ENCODE results near the gene AP2A1. TPM values are rescaled to one million over a fixed set of nuclear protein-coding genes. Genes with fewer than 3 reads are reported as not detected.

AP2A1 gene
- total and polyA plus RNA-seq, 2 experiments from 2014 or later: 64.9 to 124 TPM

- Histone ChIP-seq H3F3A (ENCODE audit: insufficient read depth) (peaks cover 9% of the 10 kb centered on the region; the same call in 1 of the 2 replicates), H4K20me1 (ENCODE audit: insufficient read depth) (no peaks in the 10 kb centered on the region), H3K36me3 (ENCODE audit: low read depth) (no peaks in the 10 kb centered on the region), H3K9ac (no peak overlapping the region), H3K79me2 (ENCODE audit: insufficient read depth) (no peaks in the 10 kb centered on the region), H3K27ac (no peak overlapping the region), H2AFZ (no peak overlapping the region), H3K4me3 (no peak overlapping the region), H3K27me3 (replicated peaks; ENCODE audit: insufficient read depth) (no peaks in the 10 kb centered on the region), H3K4me1 (ENCODE audit: insufficient read depth) (peaks cover 7% of the 10 kb centered on the region; the same call in 1 of the 2 replicates), H3K4me2 (ENCODE audit: unreplicated experiment) (no peak overlapping the region), H3K9me3 (ENCODE audit: low read depth) (no peaks in the 10 kb centered on the region), H3K9me2 (ENCODE audit: insufficient read depth) (no peaks in the 10 kb centered on the region)
- in situ Hi-C loops (cut with MboI): no loop called here
- no peak for TF ChIP-seq EZH2phosphoT487 (IDR thresholded peaks at IDR 0.05; ENCODE audit: insufficient read depth, low read depth)
- TF ChIP-seq EZH2 (IDR thresholded peaks at IDR 0.05; ENCODE audit: insufficient read depth, poor library complexity, severe bottlenecking): no peak
- 68 to 69% methylated on average over 6 of the region's 6 CpGs for WGBS, 2 experiments (ENCODE audit: low coverage in 1 of 2, low lambda C conversion rate in 2 of 2, missing lambda C conversion rate in 2 of 2)
- peak; percentile 57 for DNase-seq
Measured at GRCh38 chr19:49749055-49749716, 17.6 kb upstream of the AP2A1 start.

DNA sequence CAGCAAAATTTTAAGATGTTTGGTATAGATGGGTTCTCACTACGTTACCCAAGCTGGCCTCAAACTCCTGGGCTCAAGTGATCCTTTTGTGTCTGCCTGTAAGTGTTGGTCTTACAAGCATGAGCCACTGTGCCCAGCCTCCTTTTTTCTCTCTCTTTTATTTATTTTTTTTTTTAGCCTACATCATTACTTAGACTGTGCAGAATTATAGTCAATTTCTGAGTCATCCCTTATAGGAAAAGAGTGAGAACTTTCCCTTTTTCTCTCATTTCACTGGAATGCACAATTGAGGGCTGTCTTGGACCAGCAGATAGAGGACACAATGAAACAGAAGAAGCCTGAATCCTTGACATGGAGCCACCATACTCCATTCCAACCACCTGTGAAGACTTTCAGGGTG lies 17.0 kb upstream of the AP2A1 start:
- WGBS, 2 experiments (ENCODE audit: low coverage in 1 of 2, low lambda C conversion rate in 2 of 2, missing lambda C conversion rate in 2 of 2): 0 to 9% methylated on average over 1 of the region's 1 CpG
- no peaks in the 10 kb centered on the region for H3K9me2 ChIP-seq (ENCODE audit: insufficient read depth)

GRCh38 chr19:49752701-49753100 lies 14.1 kb upstream of the AP2A1 start:
- no peaks in the 10 kb centered on the region for H4K20me1 ChIP-seq (ENCODE audit: insufficient read depth)
- no peaks in the 10 kb centered on the region for H3K36me3 ChIP-seq (ENCODE audit: low read depth)
- H3K4me3 ChIP-seq: no peak overlapping the region
- DNase-seq: no peak
- H3K79me2 ChIP-seq (ENCODE audit: insufficient read depth): no peaks in the 10 kb centered on the region
- H3F3A ChIP-seq (ENCODE audit: insufficient read depth): peaks cover 27% of the 10 kb centered on the region
- H3K4me2 ChIP-seq (ENCODE audit: unreplicated experiment): no peak overlapping the region
- no peak overlapping the region for H2AFZ ChIP-seq
- no peaks in the 10 kb centered on the region for H3K9me2 ChIP-seq (ENCODE audit: insufficient read depth)
- 39 to 50% methylated on average over 1 of the region's 1 CpG for WGBS, 2 experiments (ENCODE audit: low coverage in 1 of 2, low lambda C conversion rate in 2 of 2, missing lambda C conversion rate in 2 of 2)
- H3K9me3 ChIP-seq (ENCODE audit: low read depth): no peaks in the 10 kb centered on the region
- H3K4me1 ChIP-seq (ENCODE audit: insufficient read depth): peaks cover 20% of the 10 kb centered on the region
- H3K27ac ChIP-seq: no peak overlapping the region
- in situ Hi-C loops (cut with MboI): no loop called here
- H3K9ac ChIP-seq: no peak overlapping the region
- no peaks in the 10 kb centered on the region for H3K27me3 ChIP-seq (replicated peaks; ENCODE audit: insufficient read depth)
- TF ChIP-seq EZH2 (IDR thresholded peaks at IDR 0.05; ENCODE audit: insufficient read depth, poor library complexity, severe bottlenecking) (no peak), EZH2phosphoT487 (IDR thresholded peaks at IDR 0.05; ENCODE audit: insufficient read depth, low read depth) (no peak)

More for the DNA sequence above, 17.0 kb upstream of the AP2A1 start:
- Histone ChIP-seq H3K9me3 (ENCODE audit: low read depth) (no peaks in the 10 kb centered on the region), H3K4me1 (ENCODE audit: insufficient read depth) (peaks cover 7% of the 10 kb centered on the region; the same call in 1 of the 2 replicates), H3K4me2 (ENCODE audit: unreplicated experiment) (no peak overlapping the region), H3F3A (ENCODE audit: insufficient read depth) (peaks cover 9% of the 10 kb centered on the region; the same call in 1 of the 2 replicates), H3K27ac (no peak overlapping the region), H3K79me2 (ENCODE audit: insufficient read depth) (no peaks in the 10 kb centered on the region), H3K36me3 (ENCODE audit: low read depth) (no peaks in the 10 kb centered on the region), H3K9ac (no peak overlapping the region), H3K27me3 (replicated peaks; ENCODE audit: insufficient read depth) (no peaks in the 10 kb centered on the region), H2AFZ (no peak overlapping the region), H3K4me3 (no peak overlapping the region), H4K20me1 (ENCODE audit: insufficient read depth) (no peaks in the 10 kb centered on the region)
- peak; percentile 59 for DNase-seq
- no peak for TF ChIP-seq EZH2 (IDR thresholded peaks at IDR 0.05; ENCODE audit: insufficient read depth, poor library complexity, severe bottlenecking)
- TF ChIP-seq EZH2phosphoT487 (IDR thresholded peaks at IDR 0.05; ENCODE audit: insufficient read depth, low read depth): no peak
- in situ Hi-C loops (cut with MboI): no loop called here

DNA sequence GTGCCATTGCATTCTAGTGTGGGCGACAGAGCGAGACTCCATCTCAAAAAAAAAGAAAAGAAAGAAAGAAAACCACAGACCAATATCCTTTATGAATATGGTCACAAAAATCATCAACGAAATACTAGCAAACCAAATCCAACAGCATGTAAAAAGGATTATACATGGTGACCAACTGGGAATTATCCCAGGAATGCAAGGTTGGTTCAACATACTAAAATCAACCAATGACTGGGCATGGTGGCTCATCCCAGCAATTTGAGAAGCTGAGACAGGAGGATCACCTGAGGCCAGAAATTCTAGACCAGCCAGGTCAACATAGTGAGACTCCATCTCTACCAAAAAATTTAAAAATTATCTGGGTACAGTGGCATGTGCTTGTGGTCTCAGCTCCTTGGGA lies 10.8 kb upstream of the AP2A1 start:
- no peak overlapping the region for H3K9ac ChIP-seq
- DNase-seq: no peak
- H3K36me3 ChIP-seq (ENCODE audit: low read depth): no peaks in the 10 kb centered on the region
- no peak overlapping the region for H3K4me3 ChIP-seq
- TF ChIP-seq EZH2phosphoT487 (IDR thresholded peaks at IDR 0.05; ENCODE audit: insufficient read depth, low read depth) (no peak), EZH2 (IDR thresholded peaks at IDR 0.05; ENCODE audit: insufficient read depth, poor library complexity, severe bottlenecking) (no peak)
- H3K9me2 ChIP-seq (ENCODE audit: insufficient read depth): no peaks in the 10 kb centered on the region
- H3K4me2 ChIP-seq (ENCODE audit: unreplicated experiment): peak overlapping the region; percentile 41
- peaks cover 28% of the 10 kb centered on the region for H3K4me1 ChIP-seq (ENCODE audit: insufficient read depth)
- H3K27me3 ChIP-seq (replicated peaks; ENCODE audit: insufficient read depth): no peaks in the 10 kb centered on the region
- no peaks in the 10 kb centered on the region for H3K79me2 ChIP-seq (ENCODE audit: insufficient read depth)
- in situ Hi-C loops (cut with MboI): no loop called here
- no peaks in the 10 kb centered on the region for H4K20me1 ChIP-seq (ENCODE audit: insufficient read depth)
- H2AFZ ChIP-seq: no peak overlapping the region
- H3K27ac ChIP-seq: peak overlapping the region; percentile 39
- H3F3A ChIP-seq (ENCODE audit: insufficient read depth): peaks cover 17% of the 10 kb centered on the region
- 91 to 95% methylated on average over 3 of the region's 3 CpGs for WGBS, 2 experiments (ENCODE audit: low coverage in 1 of 2, low lambda C conversion rate in 2 of 2, missing lambda C conversion rate in 2 of 2)
- H3K9me3 ChIP-seq (ENCODE audit: low read depth): no peaks in the 10 kb centered on the region
